NCI-H446 (cell line): ENCODE results near the gene CLPSL2.
A peak's percentile ranks its signal among the peaks of the same experiment; 100 is the strongest.
"Not testable (repeated sequence)": the region's sequence is repeated elsewhere in the genome, so short reads cannot be mapped to it uniquely, and the experiment has no call there.

Source experiments
- DNase-seq, 2 experiments: peaks; one replicate each; lab custom pipeline; 2025; lab: John Stamatoyannopoulos, UW

CLPSL2 gene

GRCh38 chr6:35776364-35777215 is at the start of gene CLPSL2:
TSS of gene CLPSL2 (plus strand) at chr6:35776598. CDS start at chr6:35776619, 21 bp downstream.
- DNase-seq: no peak

- peak; percentile 53 to 76 for DNase-seq
Measured at GRCh38 chr6:35727231-35727934, 49.0 kb upstream of the CLPSL2 start.

- DNase-seq: peak; percentile 43 to 88
Measured at GRCh38 chr6:35727935-35728682, 48.3 kb upstream of the CLPSL2 start.

GRCh38 chr6:35728683-35729678 is 47.4 kb upstream of the CLPSL2 start:
- DNase-seq: no peak

GRCh38 chr6:35729722-35730121 is 46.7 kb upstream of the CLPSL2 start:
- no peak for DNase-seq

GRCh38 chr6:35730745-35731413 is 45.5 kb upstream of the CLPSL2 start:
- DNase-seq: no peak

- peak; percentile 79 to 90 for DNase-seq
Measured at GRCh38 chr6:35731414-35731735, 45.0 kb upstream of the CLPSL2 start.

GRCh38 chr6:35731736-35732532 is 44.5 kb upstream of the CLPSL2 start:
- peak; percentile 55 to 71 for DNase-seq

- no peak for DNase-seq
Measured at GRCh38 chr6:35733633-35734032, 42.8 kb upstream of the CLPSL2 start.

GRCh38 chr6:35734319-35734718 is 42.1 kb upstream of the CLPSL2 start:
- DNase-seq: not testable (repeated sequence)

GRCh38 chr6:35735452-35735851 is 40.9 kb upstream of the CLPSL2 start:
- DNase-seq: no peak

GRCh38 chr6:35736253-35736894 is 40.0 kb upstream of the CLPSL2 start:
- DNase-seq: peak; percentile 48 to 80

- DNase-seq: no peak
Measured at GRCh38 chr6:35736982-35737412, 39.4 kb upstream of the CLPSL2 start, which contains the start of gene ARMC12. TSS of gene ARMC12 (plus strand) at chr6:35737032. CDS start at chr6:35737109, 77 bp downstream.

- peak; percentile 63 to 86 for DNase-seq
Measured at GRCh38 chr6:35737413-35738211, 38.8 kb upstream of the CLPSL2 start.

GRCh38 chr6:35739645-35740524 is 36.5 kb upstream of the CLPSL2 start:
- DNase-seq: peak in 1 of 2 experiments; percentile 3

- no peak for DNase-seq
Measured at GRCh38 chr6:35742842-35743241, 33.6 kb upstream of the CLPSL2 start.

- no peak for DNase-seq
Measured at GRCh38 chr6:35745509-35745908, 30.9 kb upstream of the CLPSL2 start.
